ENCODE measurements around the gene RAB29.
"Not testable (repeated sequence)": the region's sequence is repeated elsewhere in the genome, so short reads cannot be mapped to it uniquely, and the experiment has no call there.

The RAB29 gene

DNA sequence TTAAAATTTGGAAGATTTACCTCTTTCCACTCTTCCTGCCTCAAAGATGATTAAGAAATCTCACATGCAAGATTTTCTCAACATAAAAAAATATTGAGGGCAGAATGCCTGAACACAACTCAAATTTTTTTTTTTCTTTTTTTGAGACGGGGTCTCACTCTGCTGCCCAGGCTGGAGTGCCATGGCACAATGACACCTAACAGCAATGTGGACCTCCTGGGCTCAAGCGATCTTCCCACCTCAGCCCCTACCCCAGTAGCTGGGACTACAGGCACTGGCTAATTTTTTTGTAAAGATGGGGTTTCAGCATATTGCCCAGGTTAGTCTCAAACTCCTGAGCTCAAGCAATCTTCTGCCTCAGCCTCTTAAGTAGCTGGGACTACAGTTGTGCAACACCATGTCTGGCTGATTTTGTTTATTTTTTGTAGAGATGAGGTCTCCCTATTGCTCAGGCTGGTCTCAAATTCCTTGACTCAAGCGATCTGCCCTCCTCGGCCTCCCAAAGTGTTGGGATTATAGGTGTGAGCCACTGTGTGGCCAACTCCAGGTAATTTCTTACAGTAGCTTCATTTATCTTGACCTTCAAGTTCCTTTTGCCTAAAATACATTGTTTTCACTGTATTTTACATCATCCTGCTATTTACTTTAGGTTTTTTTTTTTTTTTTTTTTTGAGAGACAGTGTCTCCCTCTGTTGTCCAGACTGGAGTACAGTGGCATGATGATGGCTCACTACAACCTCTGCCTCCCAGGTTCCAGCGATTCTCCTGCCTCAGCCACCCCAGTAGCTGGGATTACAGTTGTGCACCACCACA is 35.7 kb downstream of the RAB29 start:
- H3K4me3 ChIP-seq (ENCODE audit: low read length), result no peak overlapping the region
- no peak for DNase-seq (ENCODE audit: low read depth, low spot score)

DNA sequence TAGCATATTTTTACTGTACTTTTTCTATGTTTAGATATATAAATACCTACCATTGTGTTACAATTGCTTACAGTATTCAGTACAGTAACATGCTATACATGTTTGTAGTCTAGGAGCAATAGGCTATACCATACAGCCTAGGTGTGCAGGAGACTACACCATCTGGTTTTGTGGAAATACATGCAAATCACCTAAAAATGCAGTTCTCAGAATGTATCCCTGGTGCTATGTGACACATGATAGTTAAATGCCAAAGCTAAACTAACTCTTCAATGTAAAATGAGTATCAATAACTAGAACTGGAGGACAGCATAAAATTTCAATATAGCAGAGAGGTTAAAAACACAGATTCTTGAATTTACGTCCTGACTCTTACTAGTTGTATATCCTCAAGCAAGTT is 40.1 kb downstream of the RAB29 start:
- no peak for DNase-seq (ENCODE audit: low read depth, low spot score)
- H3K4me3 ChIP-seq (ENCODE audit: low read length), result no peak overlapping the region

DNA sequence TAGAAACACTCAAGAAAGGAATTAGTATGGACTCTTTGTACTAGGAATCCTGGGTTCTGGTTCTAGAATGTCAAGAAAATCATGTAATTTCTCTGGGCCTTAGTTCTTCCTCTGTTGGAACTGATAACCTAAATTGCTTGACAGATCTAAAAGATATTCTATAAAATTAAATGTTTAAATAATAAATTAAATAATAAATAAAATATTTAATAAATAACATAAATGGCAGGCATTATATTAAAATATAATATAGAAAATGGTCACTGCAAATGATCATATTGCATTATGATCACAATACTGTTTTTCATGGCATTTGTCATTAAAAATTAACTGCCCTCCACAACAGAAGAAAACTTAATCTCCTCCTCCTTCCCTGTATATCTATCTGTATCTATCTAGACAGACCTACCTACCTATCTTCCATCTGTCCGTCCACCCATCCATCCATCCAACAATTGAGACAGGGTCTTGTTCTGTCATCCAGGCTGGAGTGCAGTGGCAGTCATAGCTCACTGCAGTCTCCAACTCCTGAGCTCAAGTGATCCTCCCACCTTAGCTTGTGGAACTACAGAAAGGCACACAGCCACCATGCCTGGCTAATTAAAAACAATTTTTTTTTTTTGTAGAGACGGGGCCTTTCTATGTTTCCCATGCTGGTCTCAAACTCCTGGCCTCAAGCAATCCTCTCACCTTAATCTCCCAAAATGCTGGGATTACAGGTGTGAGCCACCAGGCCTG is 41.7 kb downstream of the RAB29 start:
- no peak for DNase-seq (ENCODE audit: low read depth, low spot score)
- no peak overlapping the region for H3K4me3 ChIP-seq (ENCODE audit: low read length)

DNA sequence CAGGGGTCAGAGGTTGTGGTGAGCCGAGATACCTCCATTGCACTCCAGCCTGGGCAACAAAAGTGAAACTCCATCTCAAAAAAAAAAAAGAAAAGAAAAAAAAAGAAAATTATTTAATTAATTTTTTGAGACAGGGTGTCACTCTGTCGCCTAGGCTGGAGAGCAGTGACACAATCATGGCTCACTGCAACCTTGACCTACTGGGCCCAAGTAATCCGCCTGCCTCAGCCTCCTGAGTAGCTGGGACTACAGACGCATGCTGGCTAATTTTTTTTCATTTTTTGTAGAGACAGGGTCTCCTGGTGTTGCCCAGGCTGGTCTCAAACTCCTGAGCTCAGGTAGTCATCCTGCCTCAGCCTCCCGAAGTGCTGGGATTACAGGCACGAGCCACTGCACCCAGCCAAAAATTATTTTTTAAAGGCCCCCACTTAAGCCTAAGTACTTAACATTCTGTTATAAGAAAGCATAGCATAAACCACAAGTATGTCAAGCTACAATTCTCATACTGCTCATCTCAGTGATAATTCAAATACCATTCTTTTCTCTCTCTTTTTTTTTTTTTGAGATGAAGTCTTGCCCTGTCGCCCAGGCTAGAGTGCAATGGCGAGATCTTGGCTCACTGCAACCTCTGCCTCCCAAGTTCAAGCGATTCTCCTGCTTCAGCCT is 45.2 kb downstream of the RAB29 start:
- H3K4me3 ChIP-seq (ENCODE audit: low read length), result no peak overlapping the region
- DNase-seq (ENCODE audit: low read depth, low spot score), result no peak

DNA sequence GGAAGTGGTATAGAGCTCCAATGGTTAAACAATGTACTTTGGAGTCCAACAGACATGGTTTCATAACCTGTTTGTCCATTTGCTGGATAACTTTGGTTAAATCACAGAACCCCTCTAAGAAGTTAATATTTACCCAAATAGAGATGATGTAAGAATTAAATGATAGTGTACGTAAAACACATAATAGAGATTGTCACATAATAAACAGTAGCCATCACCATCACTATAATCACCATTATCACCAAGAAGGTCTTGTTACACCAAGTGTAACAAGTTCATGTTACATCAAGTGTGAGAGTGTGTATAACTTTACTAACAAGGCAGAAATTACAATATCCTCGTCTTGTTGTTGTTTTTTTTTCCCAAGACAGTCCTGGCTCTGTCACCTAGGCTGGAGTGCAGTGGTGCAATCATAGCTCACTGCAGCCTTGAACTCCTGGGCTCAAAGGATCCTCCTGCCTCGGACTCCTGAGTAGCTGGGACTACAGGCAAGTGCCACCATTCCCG is 48.6 kb downstream of the RAB29 start:
- DNase-seq (ENCODE audit: low read depth, low spot score), result no peak

DNA sequence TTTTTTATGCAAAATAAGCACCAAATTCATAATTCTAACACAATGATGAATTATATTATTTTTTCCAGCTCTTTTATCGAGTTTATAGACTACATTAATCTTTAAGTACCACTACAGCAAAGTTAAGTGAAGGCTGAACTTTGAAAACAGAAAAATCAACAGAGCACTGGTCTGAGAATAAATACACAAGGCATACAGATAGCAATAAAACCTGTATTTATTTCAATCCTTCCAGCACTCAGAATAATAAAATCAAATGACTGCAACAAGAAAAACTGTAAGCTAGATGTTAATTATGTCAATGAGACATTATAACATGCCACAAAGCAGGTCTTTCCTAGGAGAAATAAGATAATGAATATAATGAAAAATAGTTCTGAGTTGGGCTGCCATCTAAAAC is 49.8 kb downstream of the RAB29 start:
- no peak for DNase-seq (ENCODE audit: low read depth, low spot score)
- no peak overlapping the region for H3K4me3 ChIP-seq (ENCODE audit: low read length)

More for the DNA sequence above, 48.6 kb downstream of the RAB29 start:
- H3K4me3 ChIP-seq (ENCODE audit: low read length), result no peak overlapping the region

DNA sequence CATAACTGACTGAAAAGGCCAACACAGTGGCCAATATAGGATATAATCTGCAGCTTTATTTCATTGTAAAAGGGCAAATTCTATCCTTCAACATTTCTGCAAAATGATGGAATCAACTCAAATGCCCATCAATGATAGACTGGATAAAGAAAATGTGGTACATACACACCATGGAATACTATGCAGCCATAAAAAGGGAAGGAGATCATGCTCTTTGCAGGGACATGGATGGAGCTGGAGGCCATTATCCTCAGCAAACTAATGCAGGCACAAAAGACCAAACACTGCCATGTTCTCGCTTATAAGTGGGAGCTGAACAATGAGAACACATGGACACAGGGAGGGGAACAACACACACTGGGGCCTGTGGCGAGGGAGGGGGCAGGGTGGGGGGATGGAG is 54.5 kb downstream of the RAB29 start:
- not testable (repeated sequence) for H3K4me3 ChIP-seq (ENCODE audit: low read length); DNase-seq (ENCODE audit: low read depth, low spot score)

DNA sequence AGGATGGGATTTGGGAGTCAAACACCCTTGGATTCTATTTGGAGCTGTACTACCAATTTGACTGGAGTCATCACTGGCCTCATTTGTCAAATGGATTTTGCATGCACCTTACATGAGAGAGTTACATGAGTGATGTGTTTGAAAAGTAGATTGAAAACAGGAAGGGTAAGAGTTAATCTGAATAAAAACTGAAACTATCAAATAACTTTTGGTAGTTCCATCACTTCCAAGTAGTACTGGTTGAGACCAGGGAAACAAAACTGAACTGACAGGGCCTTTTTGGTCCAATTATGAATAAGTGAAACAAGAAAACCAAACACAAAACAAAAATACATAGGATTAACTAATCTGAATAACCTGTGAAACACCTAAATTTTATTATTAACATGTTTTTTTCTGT is 55.5 kb downstream of the RAB29 start:
- H3K4me3 ChIP-seq (ENCODE audit: low read length), result no peak overlapping the region
- no peak for DNase-seq (ENCODE audit: low read depth, low spot score)

DNA sequence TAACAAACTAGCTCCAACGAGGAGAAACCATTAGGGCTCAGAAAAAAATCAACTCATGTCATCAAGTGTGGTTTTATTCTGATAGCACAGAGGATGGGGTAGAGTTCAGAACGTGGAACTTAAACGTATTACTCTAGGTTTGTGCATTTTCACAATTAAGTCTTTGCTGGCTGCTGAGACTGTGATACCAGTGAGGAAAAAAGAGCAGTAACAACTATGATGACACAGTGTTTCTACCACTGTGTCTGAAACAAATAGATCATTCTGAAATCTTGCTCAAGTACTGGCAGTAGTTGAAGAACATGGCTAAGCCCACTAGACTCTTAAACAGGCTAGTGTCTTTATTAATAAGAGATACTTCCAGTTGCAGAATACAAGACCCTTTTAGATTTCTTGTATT is 56.3 kb downstream of the RAB29 start:
- no peak for DNase-seq (ENCODE audit: low read depth, low spot score)

More for the DNA sequence above, 56.3 kb downstream of the RAB29 start:
- H3K4me3 ChIP-seq (ENCODE audit: low read length), result no peak overlapping the region
